Stimulated activated CD8-positive, alpha-beta memory T cell treated with anti-CD3 and anti-CD28 coated beads, Interleukin-15, amount 100 ng/mL, for 1 hour (primary cell): ENCODE data around the gene ARHGEF17.
"Not testable (repeated sequence)": the region's sequence is repeated elsewhere in the genome, so short reads cannot be mapped to it uniquely, and the experiment has no call there.

Source experiments
- DNase-seq: peaks from one replicate; pipeline ENCODE4 v3.0.0-alpha.2; 2020; ENCODE audit warnings: low read depth

The ARHGEF17 gene, protein sequence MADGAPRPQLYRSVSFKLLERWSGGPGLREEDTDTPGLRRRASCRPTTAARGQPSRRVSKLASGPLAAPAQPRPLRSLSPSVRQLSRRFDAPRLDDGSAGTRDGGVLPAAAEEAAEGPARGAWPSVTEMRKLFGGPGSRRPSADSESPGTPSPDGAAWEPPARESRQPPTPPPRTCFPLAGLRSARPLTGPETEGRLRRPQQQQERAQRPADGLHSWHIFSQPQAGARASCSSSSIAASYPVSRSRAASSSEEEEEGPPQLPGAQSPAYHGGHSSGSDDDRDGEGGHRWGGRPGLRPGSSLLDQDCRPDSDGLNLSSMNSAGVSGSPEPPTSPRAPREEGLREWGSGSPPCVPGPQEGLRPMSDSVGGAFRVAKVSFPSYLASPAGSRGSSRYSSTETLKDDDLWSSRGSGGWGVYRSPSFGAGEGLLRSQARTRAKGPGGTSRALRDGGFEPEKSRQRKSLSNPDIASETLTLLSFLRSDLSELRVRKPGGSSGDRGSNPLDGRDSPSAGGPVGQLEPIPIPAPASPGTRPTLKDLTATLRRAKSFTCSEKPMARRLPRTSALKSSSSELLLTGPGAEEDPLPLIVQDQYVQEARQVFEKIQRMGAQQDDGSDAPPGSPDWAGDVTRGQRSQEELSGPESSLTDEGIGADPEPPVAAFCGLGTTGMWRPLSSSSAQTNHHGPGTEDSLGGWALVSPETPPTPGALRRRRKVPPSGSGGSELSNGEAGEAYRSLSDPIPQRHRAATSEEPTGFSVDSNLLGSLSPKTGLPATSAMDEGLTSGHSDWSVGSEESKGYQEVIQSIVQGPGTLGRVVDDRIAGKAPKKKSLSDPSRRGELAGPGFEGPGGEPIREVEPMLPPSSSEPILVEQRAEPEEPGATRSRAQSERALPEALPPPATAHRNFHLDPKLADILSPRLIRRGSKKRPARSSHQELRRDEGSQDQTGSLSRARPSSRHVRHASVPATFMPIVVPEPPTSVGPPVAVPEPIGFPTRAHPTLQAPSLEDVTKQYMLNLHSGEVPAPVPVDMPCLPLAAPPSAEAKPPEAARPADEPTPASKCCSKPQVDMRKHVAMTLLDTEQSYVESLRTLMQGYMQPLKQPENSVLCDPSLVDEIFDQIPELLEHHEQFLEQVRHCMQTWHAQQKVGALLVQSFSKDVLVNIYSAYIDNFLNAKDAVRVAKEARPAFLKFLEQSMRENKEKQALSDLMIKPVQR (N-terminal part only)

DNA sequence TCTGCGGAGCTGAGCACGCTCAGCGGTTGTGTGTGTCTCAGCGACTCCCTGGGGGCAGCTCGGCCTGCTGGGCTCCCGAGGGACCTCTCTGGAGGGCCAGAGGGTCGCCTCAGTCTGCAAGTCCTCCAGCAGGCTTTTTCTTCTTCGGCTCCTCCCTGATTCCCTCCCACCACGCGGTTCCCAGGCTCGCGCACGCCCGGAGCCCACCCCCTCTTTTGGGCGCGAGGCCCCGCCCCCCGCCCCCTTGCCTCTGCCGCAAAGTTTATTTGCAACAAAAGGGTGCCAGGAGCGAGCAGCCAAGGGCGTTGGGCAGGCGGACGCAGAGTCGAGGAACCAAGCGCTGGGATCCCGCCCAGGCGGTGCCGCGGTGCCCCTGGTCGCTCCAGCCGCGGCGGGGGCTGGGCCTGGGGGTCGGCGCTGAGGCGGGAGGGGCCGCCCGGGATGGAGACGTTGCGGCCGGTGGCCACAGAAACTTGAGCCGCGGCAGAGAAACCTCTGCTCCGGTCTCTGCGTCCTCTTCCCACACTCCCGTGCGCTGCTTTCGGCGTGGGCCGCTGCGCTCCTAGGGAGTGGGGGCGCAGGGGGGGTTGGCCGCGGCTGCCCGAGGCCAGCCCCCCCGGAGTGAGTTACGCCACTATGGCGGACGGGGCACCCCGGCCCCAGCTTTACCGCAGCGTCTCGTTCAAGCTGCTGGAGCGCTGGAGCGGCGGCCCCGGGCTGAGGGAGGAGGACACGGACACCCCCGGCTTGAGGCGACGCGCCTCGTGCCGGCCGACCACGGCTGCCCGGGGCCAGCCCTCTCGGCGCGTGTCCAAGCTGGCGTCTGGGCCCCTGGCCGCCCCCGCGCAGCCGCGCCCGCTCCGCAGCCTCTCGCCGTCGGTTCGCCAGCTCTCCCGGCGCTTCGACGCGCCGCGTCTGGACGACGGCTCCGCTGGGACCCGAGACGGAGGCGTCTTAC, at the start of gene ARHGEF17:
Gene ARHGEF17 (plus strand): TSS at position 274 of the 958 bp plus-strand sequence. CDS start 363 bp downstream, at position 637.
- DNase-seq = no peak

DNA sequence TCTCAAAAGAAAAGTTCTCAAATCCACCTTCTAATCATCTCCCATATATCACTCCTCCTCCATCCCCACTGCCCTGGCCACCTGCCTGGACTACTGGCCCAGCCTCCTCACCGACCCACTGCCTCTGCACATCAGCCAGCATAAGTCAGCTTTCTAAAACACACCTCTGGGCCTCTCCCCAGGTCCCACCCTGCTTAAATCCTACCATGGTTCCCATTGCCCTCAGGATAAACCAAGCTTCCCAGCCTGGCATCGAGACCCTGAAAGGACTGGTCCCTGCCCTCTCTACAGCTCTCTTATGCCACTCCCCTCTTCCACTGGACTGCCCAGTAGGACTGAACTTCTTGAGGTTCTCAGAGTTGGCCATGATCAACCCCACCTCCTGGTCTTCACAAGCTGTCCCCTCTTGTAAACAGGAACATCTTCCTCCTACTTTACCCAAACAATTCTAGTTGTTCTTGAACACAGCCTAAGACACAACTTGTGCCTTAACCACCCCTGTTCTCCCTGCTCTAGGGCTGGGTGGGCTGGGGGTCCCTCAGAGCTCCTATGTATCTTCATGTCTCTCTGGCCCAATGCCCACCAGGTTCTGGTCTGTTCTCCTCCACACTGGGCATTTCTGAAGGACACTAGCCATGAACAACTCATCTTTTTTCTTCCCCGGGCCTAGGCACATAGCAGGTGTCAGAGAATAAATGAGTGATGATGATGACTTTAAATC, 48.5 kb upstream of the ARHGEF17 start:
- DNase-seq = no peak

- no peak for DNase-seq
Observed at GRCh38 chr11:73260127-73260457, 48.0 kb upstream of the ARHGEF17 start.

- no peak for DNase-seq
Observed at GRCh38 chr11:73262851-73263495, 45.1 kb upstream of the ARHGEF17 start.

GRCh38 chr11:73263640-73264039, 44.4 kb upstream of the ARHGEF17 start:
- no peak for DNase-seq

DNA sequence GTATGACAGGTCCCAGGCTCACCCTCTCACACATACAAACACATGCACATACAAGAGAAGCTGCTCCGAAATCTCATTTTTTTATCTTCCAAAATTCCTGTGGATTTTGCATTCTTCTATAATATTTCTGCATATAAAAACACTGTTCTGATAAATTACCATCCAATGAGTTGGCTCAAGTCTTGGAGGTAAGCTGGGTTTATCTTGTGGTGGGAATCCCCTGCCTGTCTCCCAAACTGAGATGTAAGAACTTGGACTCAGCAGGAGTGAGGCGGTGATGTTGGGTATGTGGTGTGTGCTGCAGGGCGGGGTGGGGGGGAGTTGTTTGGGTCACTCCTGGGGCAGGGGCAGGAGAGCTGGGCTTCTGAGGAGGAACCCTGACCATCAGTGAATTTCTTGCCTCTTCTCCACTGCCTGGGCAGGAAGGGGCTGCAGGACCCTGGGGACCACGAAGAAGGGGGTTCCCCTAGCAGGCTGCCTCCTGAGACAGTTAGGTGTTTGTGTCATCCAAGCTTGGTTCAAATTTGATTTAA, 42.7 kb upstream of the ARHGEF17 start:
- DNase-seq = no peak

- DNase-seq = no peak
Observed at GRCh38 chr11:73265853-73266645, 42.0 kb upstream of the ARHGEF17 start.

DNA sequence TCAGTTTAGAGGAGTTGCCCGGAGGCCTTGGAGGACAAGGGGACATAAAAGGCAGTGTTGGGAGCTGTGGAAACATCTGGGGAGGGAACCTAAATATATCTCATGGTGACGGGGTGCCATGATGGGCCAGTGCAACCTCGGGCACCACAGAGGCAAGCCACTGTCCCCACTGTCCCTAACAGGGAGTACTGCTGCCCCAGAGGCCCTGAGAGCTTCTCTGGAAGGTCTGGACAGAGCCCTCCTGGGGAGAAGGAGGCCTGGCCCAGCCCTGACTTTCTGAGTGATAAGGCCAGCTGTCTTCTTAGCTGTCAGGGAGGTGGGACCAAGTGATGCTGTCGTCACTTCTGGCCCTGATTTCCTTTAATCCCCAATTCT, 41.4 kb upstream of the ARHGEF17 start:
- no peak for DNase-seq

GRCh38 chr11:73267122-73267846, 40.8 kb upstream of the ARHGEF17 start:
- no peak for DNase-seq

DNA sequence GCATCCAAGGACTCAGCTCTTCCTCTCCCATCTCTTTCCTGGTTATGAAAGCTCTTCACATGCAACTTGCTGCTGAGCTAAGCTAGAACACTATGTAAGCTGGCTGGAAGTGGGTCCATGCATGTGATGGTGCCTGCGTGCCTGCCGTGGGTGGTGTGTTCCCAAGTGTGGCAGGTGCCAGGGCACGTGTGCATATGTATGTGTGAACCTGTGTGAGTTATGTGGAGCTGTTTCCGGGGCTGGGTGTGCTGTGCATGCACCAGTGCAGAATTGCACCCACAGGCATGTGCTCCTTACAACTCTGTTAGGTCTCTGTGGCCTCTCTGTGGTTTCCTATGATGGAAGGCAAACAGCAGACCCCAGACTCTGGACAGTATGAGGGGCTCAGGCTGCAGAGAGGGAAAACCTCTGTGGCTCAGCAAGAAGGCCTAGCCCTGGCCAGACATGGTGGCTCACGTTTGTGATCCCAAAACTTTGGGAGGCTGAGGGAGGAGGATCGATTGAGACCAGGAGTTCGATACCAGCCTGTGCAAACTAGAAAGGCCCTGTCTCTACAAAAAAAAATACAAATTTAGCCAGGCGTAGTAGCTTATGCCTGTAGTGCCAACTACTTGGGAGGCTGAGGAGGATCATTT, 40.1 kb upstream of the ARHGEF17 start:
- no peak for DNase-seq

DNA sequence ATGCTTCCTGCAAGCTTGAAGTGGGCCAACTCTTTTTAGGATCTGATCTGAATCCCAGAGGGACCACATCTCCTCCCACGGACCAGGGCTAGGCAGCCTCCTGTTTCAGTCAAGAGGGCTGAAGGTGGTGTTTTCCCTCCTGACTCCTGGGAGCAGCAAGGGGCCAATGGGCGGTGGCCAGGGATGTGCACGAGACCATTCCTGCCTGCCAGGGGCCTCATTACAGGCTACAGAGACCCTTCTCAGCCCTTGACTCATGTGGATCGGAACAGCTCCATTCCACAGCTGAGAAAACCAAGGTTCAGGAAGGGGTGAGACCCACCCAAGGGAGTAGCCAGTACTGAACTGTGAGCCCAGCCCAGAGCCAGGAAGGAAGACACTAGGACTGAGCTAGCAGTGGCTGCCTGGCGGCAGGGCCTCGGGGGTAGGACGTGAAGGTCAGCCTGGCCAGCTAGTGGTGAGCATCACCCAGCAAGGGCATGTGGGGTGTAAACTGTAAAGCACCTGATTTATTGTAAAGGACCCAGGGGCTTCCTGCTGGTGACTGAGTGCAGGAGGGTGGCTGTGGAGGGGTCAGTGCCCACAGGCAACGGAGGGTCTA, 39.3 kb upstream of the ARHGEF17 start:
- no peak for DNase-seq

DNA sequence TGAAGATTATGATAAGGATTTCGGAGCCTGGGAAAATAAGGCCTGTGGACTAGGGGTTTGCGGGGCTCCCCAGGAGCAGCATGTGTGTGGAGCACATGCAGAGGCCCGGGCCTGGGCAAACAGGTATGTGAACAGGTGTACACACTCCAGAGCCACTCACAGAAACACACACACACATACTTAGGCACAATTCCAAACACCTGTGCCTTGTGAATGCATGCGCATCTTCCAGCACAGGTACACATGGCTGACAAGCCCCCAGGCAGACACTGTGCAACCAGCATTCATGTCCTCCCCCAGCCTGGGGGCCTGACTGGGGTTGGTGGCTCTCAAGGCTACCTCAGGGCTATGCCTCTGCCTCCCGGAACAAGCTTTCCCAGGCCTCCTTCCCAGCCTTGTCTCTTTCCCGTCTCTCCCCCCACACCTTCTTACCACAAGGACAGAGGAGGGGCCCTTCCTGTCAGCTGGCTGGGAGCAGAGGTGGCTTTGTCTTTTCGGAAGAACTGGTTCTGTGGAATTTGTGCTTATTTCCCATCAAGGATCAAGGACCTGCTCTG, 38.5 kb upstream of the ARHGEF17 start:
- no peak for DNase-seq

DNA sequence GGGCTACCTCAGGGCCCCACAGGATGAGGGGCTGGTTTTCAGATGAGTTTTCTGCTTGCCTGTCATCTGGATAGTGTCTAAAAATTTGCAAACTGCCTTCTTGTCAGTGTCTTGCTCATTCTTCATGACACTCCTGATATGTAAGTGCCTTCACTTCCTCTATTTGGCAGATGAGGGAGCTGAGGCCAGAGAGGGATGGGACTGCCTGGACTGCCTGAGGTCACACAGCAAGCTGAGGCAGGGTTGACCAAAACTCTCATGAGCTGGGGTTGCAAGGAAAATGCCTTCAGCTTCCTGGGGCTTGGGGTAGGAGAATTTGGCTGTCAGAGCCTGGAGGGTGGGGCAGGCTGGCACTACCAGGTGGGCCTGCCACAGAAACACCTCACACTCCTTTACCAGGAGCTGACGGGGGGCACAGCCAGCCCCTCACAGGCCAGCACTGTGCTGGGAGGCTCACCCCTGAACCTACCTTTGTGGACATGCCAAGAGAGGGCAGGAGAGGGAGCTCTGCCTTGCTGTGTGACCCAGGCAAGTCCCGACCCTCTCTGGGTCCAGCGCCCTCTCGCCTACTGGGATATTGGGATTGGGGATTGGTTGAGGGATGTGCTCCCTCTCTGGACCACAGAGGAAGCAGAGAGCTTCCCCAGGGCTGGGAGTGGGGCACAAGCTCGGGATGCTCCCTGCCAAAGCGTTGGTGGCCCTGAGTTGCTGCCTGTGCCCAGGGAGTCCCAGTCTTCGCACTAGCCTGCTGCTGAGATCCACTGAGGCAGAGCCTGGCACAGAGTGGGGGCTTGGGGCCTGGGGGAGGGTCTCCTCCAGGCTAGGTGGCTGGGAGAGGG, 37.8 kb upstream of the ARHGEF17 start:
- DNase-seq = no peak

GRCh38 chr11:73270855-73271477, 37.1 kb upstream of the ARHGEF17 start:
- DNase-seq = no peak

DNA sequence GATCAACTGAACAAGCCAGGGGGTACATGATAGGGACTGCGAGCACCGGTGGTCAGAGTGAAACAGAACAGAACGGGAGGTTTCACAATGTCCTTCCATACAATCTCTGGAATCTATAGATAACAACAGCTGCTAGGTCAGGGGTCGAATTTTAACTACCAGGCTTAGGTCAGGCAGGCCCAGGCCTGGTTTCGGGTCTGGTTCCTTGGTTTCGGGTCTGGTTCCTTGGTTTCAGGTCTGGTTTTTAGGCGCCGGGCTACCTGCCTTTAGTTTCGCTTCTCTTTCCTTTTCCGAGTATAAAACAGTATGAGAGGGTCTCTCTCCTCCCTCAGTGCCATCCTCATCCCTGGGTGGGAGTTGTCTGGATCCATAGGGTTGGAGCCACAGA, 36.6 kb upstream of the ARHGEF17 start:
- DNase-seq = not testable (repeated sequence)
